NCI-H748 treated with DMSO at 0.1 percent for 48 hours (cell line): Measurements from ENCODE around the gene C5.
A peak's percentile ranks its signal among the peaks of the same experiment; 100 is the strongest.
"Not testable (repeated sequence)": the region's sequence is repeated elsewhere in the genome, so short reads cannot be mapped to it uniquely, and the experiment has no call there.

Experiments
- DNase-seq: peaks from one replicate; lab custom pipeline; 2025; lab: John Stamatoyannopoulos, UW

The C5 gene

DNA sequence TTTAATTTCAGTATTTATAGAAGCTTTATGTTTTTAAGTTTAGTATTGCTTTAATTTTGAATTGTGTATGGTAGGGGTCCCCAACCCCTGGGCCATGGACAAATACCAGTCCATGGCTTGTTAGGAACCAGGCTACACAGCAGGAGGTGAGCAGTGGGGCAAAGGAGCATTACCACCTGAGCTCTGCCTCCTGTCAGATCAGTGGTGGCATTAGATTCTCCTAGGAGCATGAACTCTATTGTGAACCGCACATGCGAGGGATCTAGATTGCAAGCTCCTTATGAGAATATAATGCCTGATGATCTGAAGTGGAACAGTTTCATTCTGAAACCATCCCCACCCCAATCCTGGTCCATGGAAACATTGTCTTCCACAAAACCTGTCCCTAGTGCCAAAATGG is 1.9 kb downstream of the C5 start:
- DNase-seq = no peak

- DNase-seq = no peak
Measured at GRCh38 chr9:121038804-121039203, 11.3 kb downstream of the C5 start.

DNA sequence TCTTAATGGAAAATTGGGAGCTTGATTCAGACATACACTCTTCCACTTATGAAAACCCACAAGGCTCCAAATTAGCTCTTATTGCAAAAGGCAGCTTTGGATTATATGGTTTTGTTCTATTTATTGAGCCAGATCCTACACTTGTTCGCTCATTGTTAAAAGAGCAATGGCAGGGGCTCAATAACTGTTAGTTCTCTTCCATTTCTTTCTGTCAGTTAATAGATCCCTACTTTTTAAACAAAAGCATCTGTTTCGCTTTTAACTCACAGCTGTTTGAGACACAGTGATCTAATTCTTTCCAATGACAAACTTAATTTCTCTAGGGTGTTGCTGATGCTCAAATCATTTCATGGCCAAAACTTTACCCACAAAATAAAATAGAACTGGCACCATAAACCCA is 11.7 kb downstream of the C5 start:
- no peak for DNase-seq

DNA sequence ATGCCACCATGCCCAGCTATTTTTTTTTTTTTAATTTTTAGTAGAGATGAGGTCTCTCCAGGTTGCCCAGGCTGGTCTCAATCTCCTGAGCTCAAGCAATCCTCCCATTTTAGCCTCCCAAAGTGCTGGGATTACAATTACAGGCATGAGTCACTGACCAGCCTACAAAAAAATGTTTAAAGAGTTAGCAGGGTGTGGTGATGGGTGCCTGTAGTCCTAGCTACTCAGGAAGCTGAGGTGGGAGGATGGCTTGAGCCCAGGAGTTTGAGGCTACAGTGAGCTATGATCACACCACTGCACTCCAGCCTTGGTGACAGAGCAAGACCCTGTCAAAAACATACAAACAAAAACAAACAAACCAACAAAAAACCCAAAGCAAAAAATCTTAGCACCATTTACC is 14.4 kb downstream of the C5 start:
- DNase-seq = not testable (repeated sequence)

- no peak for DNase-seq
Measured at GRCh38 chr9:121034529-121034928, 15.5 kb downstream of the C5 start.

- DNase-seq = no peak
Measured at GRCh38 chr9:121029469-121029868, 20.6 kb downstream of the C5 start.

DNA sequence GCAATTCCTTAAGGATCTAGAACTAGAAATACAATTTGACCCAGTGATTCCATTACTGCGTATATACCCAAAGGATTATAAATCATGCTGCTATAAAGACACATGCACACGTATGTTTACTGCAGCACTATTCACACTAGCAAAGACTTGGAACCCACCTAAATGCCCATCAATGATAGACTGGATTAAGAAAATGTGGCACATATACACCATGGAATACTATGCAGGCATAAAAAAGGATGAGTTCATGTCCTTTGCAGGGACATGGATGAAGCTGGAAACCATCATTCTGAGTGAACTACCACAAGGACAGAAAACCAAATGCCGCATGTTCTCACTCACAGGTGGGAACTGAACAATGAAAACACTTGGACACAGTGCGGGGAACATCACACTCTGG is 21.8 kb downstream of the C5 start:
- not testable (repeated sequence) for DNase-seq

DNA sequence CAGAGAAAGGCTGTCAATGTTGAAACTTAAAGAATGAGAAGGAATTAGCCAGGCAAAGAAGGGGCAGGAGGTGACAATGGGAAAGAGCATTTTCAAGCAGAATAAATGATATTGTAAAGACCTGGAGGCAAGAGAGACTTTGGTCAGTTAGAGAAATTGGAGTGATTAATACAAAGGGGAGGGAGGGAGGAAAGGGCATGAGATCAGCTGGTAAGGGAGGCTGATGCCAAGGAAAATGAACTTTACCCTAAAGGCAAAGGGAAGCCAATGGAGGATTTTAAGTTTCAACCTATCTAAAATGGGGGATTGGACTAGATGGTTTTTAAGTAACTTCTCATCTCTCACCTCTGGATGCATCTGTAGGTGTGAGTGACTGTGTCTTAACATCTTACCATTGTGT is 23.3 kb downstream of the C5 start:
- DNase-seq = no peak

- no peak for DNase-seq
Measured at GRCh38 chr9:121026260-121026691, 23.8 kb downstream of the C5 start.

- DNase-seq = no peak
Measured at GRCh38 chr9:121024237-121024636, 25.8 kb downstream of the C5 start.

DNA sequence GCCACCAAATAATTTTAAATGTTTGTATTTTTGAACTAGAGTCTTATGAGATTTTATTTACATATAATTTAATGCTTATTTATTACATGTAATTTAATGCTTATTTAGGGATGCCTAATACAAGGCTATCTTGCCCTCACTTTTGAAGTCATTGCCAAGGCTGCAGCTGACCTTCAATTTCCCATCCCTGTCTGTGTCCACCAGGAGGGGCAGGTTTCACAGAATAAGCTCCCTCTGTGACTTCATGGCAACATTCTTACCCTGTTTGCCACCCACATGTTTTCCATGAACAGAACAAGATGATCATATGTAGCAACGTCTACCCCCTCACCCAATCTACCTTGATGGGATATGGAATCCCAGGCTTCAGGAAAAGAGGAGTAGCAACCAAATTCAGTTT is 27.0 kb downstream of the C5 start:
- no peak for DNase-seq

DNA sequence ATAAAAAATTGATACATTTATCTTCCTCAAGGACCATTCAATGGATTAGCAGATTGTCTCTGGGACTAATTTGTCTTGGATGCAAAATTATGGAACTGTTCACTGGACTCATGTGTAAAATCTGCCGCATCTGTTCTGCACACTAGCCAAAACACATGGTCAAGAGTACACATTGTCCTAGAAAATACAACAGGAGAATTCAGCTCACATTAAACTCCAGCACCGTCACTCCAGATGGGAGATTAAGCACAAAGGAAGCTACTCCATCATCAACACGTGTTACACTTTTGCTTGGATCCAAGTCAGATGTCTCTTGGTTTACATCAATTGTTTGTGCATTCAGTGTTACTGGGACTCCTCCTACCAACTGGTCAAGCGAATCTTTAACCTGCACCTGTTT is 28.8 kb downstream of the C5 start:
- no peak for DNase-seq

DNA sequence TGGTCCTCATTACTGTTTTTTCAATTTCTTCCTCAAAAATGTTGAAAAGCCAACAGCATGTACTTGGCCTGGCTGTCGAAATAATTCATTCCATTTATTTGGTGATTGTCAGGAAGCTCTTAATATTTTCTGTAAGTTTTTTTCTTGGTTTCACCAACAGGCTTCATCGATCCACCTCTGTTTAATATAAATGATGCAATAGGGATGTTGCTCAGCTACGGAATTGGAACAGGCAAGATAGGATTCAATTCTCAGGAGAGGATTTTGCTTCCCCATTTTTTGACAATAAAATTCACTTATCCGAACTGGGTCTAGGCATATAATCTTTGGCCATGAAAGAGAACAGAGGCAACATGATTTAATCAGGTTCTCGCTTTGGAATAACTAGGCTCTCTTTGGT is 30.8 kb downstream of the C5 start:
- DNase-seq = no peak

DNA sequence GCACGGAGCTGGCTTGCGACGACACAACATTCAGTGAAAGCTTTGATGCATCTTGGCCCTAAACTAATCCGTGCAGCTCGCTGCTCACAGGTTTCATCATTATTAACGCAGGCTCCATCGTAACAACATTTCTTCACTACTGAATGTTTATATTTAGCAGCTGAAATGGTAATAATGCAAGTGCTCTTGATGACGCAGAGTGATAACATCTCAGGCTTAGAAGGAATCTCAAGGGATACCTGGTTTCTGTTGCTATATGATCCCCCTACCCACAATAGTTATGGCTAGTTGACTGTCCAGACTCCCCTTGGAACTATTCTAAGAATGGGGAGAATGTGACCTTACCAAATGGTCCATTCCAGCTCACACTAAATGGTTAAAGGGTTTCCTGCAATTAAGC is 36.2 kb downstream of the C5 start:
- DNase-seq = no peak

DNA sequence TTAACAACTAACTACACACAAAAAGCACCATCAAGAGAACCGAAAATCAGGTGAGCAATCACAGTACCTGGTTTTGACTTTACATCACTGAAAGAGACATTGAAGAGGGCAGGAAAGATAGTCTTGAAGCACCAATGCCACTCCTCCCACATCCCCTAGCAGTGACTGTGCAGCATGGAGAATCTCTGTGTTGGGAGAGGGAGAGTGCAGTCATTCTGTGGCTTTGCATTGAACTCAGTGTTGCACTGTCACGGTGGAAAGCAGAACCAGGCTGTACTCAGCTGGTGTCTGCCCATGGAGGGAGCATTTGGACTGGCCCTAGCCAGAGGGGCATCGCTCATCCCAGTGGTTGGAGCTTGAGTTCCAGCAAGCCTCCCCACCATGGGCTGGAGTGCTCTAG is 40.4 kb downstream of the C5 start:
- DNase-seq = no peak

- no peak for DNase-seq
Measured at GRCh38 chr9:120999317-120999716, 50.8 kb downstream of the C5 start.

DNA sequence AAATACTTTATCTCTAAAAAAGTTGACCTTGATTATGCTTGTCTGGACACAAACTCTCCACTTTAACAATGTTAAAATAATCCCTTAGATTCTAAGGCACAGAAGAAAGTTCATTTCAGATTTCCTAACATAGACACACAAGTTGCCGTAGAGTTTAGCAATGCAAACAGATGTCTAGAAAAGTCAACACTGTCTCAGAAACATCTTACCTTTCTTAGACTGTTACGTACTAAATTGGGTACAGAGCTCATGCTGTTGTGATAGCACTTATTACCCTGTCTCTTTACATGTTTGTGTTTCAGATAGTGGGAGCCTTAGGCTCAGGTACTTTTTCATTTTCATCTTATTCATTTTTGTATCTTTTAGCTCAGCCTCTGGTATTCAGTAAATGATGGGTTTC is 52.0 kb downstream of the C5 start:
- DNase-seq = no peak

DNA sequence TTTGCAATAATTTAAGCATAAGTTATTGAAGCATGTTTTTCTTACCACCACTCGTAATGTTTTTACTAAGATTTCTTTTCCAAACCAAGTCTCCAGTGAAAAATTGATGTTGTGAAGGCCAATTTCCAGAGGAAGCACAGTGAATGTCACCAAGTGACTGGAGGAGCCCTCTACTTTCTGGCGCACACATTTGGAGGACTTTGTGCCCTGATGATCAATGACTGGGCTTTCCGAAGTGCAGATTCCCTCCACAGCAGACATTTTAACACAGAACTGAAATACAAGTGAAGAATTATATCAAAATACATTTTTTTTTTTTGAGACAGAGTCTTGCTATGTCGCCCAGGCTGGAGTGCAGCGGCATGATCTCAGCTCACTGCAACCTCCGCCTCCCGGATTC is 52.6 kb downstream of the C5 start:
- no peak for DNase-seq

DNA sequence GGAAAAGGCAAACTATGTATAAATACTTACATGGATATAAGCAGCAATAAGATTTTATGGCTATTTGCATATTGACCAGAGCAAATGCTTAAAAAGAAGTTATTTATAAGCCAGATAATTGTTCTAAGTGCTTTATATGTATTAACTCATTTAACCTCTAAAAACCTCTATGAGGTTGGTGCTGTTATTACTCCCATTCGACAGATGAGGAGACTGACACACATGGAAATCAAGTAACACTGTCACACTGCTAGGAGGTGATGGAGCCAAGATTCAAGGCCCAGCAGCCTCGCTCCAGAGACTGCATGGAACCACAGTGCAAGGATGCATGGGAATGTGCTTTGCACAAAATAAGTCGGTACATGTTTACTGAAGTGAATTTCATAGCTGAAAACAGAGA is 53.7 kb downstream of the C5 start:
- DNase-seq = no peak

DNA sequence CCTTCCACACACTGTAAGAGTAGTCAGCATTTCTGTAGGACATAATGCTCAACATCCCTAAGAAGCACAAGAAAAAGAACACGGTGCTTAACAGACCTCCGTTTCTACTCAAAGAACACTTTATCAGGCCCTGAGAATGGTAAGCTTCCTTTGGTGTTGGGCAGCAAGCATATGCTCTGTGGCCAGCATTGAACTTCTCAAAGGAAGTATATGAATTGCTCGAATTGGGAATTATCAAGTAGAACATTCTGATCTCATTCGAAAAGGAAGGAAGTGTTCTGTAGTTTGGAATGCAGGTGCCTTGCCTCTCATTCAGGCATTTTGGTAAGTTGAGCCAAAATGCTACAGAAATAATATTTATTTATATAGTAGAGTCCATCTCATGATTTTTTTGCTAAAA is 61.0 kb downstream of the C5 start:
- DNase-seq = no peak

GRCh38 chr9:120985819-120986222 is 64.3 kb downstream of the C5 start:
- DNase-seq = peak; percentile 46

- no peak for DNase-seq
Measured at GRCh38 chr9:120983259-120983837, 66.7 kb downstream of the C5 start.

GRCh38 chr9:120982836-120983235 is 67.2 kb downstream of the C5 start:
- DNase-seq = no peak

GRCh38 chr9:120980951-120981350 is 69.1 kb downstream of the C5 start:
- no peak for DNase-seq

GRCh38 chr9:120979797-120980196 is 70.3 kb downstream of the C5 start:
- no peak for DNase-seq
